SJCRH30 (cell line): ENCODE data around the gene CENPO. TPM values are rescaled to one million over a fixed set of nuclear protein-coding genes. Genes with fewer than 3 reads are reported as not detected.
"Not testable (repeated sequence)": the region's sequence is repeated elsewhere in the genome, so short reads cannot be mapped to it uniquely, and the experiment has no call there.

Experiments used
- DNase-seq, 2 experiments: peaks; one replicate each; pipeline ENCODE4 v3.0.0-alpha.2; 2015 to 2020
- H3K27ac ChIP-seq: fragments of 250-450 bp; sonication (Bioruptor Pico); 2 replicates; pipeline ENCODE4 v1.5.1; 2020; ENCODE audit warnings: mild to moderate bottlenecking, moderate library complexity
- H3K27me3 ChIP-seq: fragments of 250-450 bp; sonication (Bioruptor Pico); 2 replicates; pipeline ENCODE4 v1.5.1; 2020; ENCODE audit warnings: mild to moderate bottlenecking, moderate library complexity
- H3K36me3 ChIP-seq: fragments of 250-450 bp; sonication (Bioruptor Pico); 2 replicates; pipeline ENCODE4 v1.5.1; 2020; ENCODE audit warnings: mild to moderate bottlenecking, moderate library complexity
- H3K4me1 ChIP-seq: fragments of 250-450 bp; sonication (Bioruptor Pico); 2 replicates; pipeline ENCODE4 v1.5.1; 2020; ENCODE audit warnings: mild to moderate bottlenecking, moderate library complexity
- H3K4me3 ChIP-seq: fragments of 250-450 bp; sonication (Bioruptor Pico); 2 replicates; pipeline ENCODE4 v1.5.1; 2020; ENCODE audit warnings: mild to moderate bottlenecking, moderate library complexity
- H3K9me3 ChIP-seq: fragments of 250-450 bp; sonication (Bioruptor Pico); replicated peaks from 2 replicates; pipeline ENCODE4 v1.5.1; 2020; ENCODE audit warnings: mild to moderate bottlenecking, moderate library complexity
- total RNA-seq: library from RNA; depleted of rRNA; stranded (reverse); fragments of >200 nt; shearing (Covaris generic); gene quantifications from 2 replicates; pipeline ENCODE4 v1.2.3, GENCODE V29; 2014

The CENPO gene
- total RNA-seq, 1 experiment from 2014 or later = 129 TPM

DNA sequence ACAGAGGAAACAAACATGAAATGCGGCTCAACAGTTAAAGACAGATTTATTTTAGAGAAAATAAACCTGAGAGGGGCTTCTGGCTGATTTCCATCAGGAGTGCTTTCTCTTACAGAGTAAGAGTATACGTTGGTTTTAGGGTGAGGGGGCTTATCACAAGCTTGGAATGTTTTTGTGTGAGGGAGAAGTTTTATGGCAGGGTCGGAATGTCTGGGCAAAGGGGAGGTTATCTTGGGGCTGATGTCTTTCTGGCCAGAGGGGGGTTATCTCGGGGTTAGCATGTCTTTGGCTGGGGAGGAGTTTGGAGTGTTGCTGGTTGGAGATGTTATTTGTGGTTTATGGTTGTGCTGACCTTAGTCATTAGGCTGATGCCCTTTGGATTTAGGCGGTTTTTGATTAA, 22.2 kb upstream of the CENPO start:
- Histone ChIP-seq H3K27me3 (no peaks in the 10 kb centered on the region), H3K4me3 (no peak overlapping the region), H3K36me3 (peaks cover 52% of the 10 kb centered on the region), H3K27ac (no peak overlapping the region), H3K4me1 (peaks cover 10% of the 10 kb centered on the region), H3K9me3 (no peaks in the 10 kb centered on the region)
- no peak for DNase-seq

- Histone ChIP-seq H3K9me3 (no peaks in the 10 kb centered on the region), H3K27me3 (no peaks in the 10 kb centered on the region), H3K4me3 (no peak overlapping the region), H3K27ac (no peak overlapping the region), H3K36me3 (peaks cover 45% of the 10 kb centered on the region), H3K4me1 (peaks cover 10% of the 10 kb centered on the region)
- peak in 1 of 2 experiments; percentile 40 for DNase-seq
Observed at GRCh38 chr2:24771764-24772586, 21.2 kb upstream of the CENPO start.

- DNase-seq = no peak
- H3K4me1 ChIP-seq = peaks cover 10% of the 10 kb centered on the region
- no peak overlapping the region for H3K27ac ChIP-seq
- H3K27me3 ChIP-seq = no peaks in the 10 kb centered on the region
- H3K9me3 ChIP-seq = no peaks in the 10 kb centered on the region
- no peak overlapping the region for H3K4me3 ChIP-seq
- H3K36me3 ChIP-seq = peaks cover 22% of the 10 kb centered on the region
Observed at GRCh38 chr2:24774373-24774772, 18.9 kb upstream of the CENPO start.

- H3K9me3 ChIP-seq = peaks cover 7% of the 10 kb centered on the region
- no peaks in the 10 kb centered on the region for H3K36me3 ChIP-seq
- no peaks in the 10 kb centered on the region for H3K27me3 ChIP-seq
- H3K4me3 ChIP-seq = no peak overlapping the region
- DNase-seq = no peak
- H3K4me1 ChIP-seq = no peaks in the 10 kb centered on the region
- no peak overlapping the region for H3K27ac ChIP-seq
Observed at GRCh38 chr2:24779116-24779515, 14.1 kb upstream of the CENPO start.

DNA sequence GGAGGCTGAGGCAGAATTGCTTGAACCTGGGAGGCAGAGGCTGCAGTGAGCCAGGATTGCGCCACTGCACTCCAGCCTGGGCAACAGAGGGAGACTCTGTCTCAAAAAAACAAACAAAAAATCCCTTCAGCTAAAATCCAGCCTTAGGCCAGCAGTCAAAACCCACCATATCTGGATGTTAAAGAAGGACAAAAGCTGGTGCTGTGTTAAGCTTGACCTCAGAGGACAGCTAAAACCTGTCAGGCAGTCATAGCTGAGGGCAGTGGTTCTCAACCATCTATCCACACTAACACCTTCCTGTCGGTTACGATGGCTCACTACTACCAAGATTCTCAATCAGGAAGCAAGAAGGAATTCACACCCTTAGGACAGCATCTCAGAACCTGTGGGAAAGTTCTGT, 9.6 kb upstream of the CENPO start:
- H3K27me3 ChIP-seq = no peaks in the 10 kb centered on the region
- H3K4me3 ChIP-seq = no peak overlapping the region
- H3K4me1 ChIP-seq = peaks cover 6% of the 10 kb centered on the region
- no peaks in the 10 kb centered on the region for H3K36me3 ChIP-seq
- peaks cover 7% of the 10 kb centered on the region for H3K9me3 ChIP-seq
- H3K27ac ChIP-seq = no peak overlapping the region
- DNase-seq = no peak

DNA sequence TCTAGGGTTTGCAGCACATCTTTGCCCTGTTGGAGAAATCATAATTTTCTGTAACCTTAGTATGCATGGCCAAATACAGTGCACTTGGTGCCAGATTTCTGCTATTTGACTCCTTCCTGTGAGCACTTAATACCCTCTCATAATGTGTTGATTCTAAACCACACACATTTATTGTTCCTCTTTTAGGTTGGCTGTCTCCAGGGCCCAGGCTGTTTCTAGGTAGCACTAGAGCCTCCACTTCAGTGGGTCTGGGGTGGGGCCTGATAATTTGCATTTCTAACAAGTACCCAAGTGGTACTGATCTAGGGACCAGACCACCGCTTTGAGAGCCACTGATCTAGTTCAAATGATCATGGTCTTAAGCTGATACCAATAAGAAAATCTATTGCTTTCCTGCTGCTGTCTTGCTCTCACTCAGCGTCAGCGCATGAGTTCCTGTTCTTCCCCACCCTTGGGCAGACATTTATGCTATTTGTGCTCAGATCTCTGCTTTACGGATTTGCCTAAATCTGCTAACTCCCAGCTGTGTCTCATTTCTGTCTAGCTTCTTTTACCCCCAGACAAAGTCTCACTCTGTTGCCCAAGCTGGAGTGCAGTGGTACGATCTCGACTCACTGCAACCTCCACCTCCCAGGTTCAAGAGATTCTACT, 7.4 kb upstream of the CENPO start:
- Histone ChIP-seq H3K4me1 (peaks cover 6% of the 10 kb centered on the region), H3K4me3 (no peak overlapping the region), H3K27ac (no peak overlapping the region), H3K9me3 (peaks cover 5% of the 10 kb centered on the region), H3K36me3 (peaks cover 2% of the 10 kb centered on the region; the same call in 1 of the 2 replicates), H3K27me3 (no peaks in the 10 kb centered on the region)
- DNase-seq = peak in 1 of 2 experiments; percentile 42

DNA sequence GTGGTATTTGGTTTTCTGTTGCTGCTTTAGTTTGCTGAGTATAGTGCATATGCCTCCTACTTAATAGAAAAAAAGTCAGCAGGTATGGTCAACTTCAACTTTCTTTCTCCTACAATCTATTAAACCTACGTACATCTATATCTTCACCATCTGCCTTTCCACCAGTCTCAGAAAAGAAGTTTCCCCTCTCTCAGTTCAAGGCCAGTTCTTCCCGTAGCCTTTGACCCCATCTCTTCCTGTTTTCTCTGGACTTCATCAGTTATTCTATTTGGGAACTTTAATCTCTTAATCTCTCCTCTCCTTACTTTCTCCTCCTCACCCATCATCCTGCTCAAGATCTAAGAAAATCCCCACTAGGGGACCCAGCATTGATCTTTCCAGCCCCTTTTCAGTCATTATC, 5.7 kb upstream of the CENPO start:
- no peaks in the 10 kb centered on the region for H3K27me3 ChIP-seq
- H3K27ac ChIP-seq = no peak overlapping the region
- peaks cover 2% of the 10 kb centered on the region; the same call in 1 of the 2 replicates for H3K36me3 ChIP-seq
- no peak overlapping the region for H3K4me3 ChIP-seq
- peaks cover under 1% of the 10 kb centered on the region for H3K9me3 ChIP-seq
- H3K4me1 ChIP-seq = peaks cover 6% of the 10 kb centered on the region
- DNase-seq = no peak

- no peaks in the 10 kb centered on the region for H3K27me3 ChIP-seq
- peaks cover 2% of the 10 kb centered on the region; the same call in 1 of the 2 replicates for H3K36me3 ChIP-seq
- no peak for DNase-seq
- no peaks in the 10 kb centered on the region; the same call in 1 of the 2 replicates for H3K9me3 ChIP-seq
- H3K27ac ChIP-seq = no peak overlapping the region
- peaks cover 6% of the 10 kb centered on the region for H3K4me1 ChIP-seq
- H3K4me3 ChIP-seq = no peak overlapping the region
Observed at GRCh38 chr2:24788816-24789215, 4.4 kb upstream of the CENPO start.

DNA sequence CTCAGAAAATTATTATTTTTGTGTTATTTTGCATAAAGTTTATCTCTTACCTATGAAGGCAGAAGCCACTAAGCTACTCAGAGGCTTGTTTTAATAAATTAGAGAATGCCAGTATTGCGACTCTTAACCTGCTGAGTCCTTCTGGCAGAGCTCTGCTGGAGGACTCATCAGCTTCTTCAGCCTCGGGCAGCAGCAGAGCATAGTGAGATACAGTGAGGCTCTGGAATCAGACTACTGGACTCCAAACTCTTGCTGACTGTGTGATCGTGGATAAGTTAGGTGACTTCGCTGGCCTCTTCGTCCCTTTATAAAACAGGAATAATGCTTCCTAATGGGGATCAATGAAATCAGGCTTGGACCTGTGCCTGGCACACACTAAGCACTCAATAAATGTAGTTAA, 1.8 kb upstream of the CENPO start:
- H3K4me1 ChIP-seq = peaks cover 4% of the 10 kb centered on the region
- no peak for DNase-seq
- no peak overlapping the region for H3K4me3 ChIP-seq
- no peaks in the 10 kb centered on the region for H3K27me3 ChIP-seq
- peaks cover 22% of the 10 kb centered on the region for H3K36me3 ChIP-seq
- H3K9me3 ChIP-seq = no peaks in the 10 kb centered on the region
- no peak overlapping the region for H3K27ac ChIP-seq

GRCh38 chr2:24792542-24792873, 717 bp upstream of the CENPO start:
- peaks cover 4% of the 10 kb centered on the region for H3K4me1 ChIP-seq
- DNase-seq = no peak
- H3K27ac ChIP-seq = peak overlapping the region; percentile 99
- peaks cover 33% of the 10 kb centered on the region for H3K36me3 ChIP-seq
- H3K27me3 ChIP-seq = no peaks in the 10 kb centered on the region
- H3K9me3 ChIP-seq = no peaks in the 10 kb centered on the region
- peak overlapping the region; percentile 97 for H3K4me3 ChIP-seq

DNA sequence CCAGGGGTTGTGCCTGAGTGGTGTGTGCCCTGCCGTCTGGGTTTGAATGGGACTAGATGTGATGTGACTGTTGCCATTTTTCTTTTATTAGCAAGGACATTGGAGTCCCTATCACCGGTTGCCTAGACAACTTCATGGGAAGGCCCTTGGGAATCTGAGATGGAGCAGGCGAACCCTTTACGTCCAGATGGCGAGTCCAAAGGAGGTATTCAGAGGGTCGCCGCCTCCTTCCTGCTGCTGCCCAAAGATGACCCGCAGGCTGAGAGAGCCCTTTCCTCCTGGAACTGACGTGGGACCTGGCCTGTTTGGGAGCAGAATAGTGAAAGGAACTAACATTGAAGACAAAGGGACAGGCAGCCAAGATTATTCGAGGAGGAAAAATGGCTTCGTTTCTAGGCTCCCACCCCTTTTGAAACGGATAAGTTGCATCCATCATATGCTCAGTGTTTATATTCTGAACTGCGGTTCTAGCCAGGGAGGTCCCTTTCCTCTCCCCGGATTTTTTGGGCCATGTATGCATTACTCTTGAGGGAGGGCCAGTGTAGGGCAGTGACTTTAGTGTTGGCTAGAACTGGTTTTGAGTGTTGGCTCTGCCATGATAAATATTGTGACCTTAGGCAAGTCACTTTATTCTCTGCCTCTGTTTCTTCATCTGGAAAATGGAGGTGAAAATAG, 673 bp downstream of the CENPO start:
- DNase-seq = peak; percentile 67 to 80

DNA sequence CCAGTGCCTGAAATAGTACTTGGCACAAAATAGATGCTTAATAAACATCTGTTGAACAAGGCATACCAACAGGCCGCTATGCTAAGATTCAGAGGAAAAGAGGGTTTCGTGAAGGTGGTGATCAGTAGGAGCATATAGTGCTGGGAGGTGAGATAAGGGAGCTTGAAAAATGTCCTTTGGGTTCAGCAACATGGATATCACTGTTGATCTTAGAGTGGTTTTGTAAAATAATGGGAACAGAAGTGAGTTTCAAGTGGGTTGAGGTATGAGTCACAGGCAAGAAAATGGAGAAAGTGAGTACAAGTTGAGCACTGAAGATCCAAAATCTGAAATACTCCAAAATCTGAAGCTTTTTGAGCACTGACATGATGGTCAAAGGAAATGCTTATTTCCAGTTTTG, 4.4 kb downstream of the CENPO start:
- no peak overlapping the region for H3K27ac ChIP-seq
- peaks cover 4% of the 10 kb centered on the region for H3K4me1 ChIP-seq
- H3K27me3 ChIP-seq = no peaks in the 10 kb centered on the region
- DNase-seq = no peak
- peaks cover 13% of the 10 kb centered on the region for H3K9me3 ChIP-seq
- H3K36me3 ChIP-seq = peaks cover 76% of the 10 kb centered on the region
- H3K4me3 ChIP-seq = no peak overlapping the region

More for the DNA sequence above, 673 bp downstream of the CENPO start:
- Histone ChIP-seq H3K4me1 (peaks cover 4% of the 10 kb centered on the region), H3K36me3 (peaks cover 43% of the 10 kb centered on the region), H3K9me3 (no peaks in the 10 kb centered on the region), H3K4me3 (peak overlapping the region; percentile 97), H3K27me3 (no peaks in the 10 kb centered on the region), H3K27ac (peak overlapping the region; percentile 99)

DNA sequence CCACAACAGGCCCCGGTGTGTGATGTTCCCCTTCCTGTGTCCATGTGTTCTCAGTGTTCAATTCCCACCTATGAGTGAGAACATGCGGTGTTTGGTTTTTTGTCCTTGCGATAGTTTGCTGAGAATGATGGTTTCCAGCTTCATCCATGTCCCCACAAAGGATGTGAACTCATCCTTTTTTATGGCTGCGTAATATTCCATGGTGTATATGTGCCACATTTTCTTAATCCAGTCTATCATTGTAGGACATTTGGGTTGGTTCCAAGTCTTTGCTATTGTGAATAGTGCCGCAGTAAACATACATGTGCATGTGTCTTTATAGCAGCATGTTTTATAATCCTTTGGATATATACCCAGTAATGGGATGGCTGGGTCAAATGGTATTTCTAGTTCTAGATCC, 7.3 kb downstream of the CENPO start:
- H3K4me1 ChIP-seq, H3K27me3 ChIP-seq, DNase-seq, H3K4me3 ChIP-seq, H3K27ac ChIP-seq: not testable (repeated sequence)
- Histone ChIP-seq H3K9me3 (peaks cover 17% of the 10 kb centered on the region), H3K36me3 (peaks cover 83% of the 10 kb centered on the region)

DNA sequence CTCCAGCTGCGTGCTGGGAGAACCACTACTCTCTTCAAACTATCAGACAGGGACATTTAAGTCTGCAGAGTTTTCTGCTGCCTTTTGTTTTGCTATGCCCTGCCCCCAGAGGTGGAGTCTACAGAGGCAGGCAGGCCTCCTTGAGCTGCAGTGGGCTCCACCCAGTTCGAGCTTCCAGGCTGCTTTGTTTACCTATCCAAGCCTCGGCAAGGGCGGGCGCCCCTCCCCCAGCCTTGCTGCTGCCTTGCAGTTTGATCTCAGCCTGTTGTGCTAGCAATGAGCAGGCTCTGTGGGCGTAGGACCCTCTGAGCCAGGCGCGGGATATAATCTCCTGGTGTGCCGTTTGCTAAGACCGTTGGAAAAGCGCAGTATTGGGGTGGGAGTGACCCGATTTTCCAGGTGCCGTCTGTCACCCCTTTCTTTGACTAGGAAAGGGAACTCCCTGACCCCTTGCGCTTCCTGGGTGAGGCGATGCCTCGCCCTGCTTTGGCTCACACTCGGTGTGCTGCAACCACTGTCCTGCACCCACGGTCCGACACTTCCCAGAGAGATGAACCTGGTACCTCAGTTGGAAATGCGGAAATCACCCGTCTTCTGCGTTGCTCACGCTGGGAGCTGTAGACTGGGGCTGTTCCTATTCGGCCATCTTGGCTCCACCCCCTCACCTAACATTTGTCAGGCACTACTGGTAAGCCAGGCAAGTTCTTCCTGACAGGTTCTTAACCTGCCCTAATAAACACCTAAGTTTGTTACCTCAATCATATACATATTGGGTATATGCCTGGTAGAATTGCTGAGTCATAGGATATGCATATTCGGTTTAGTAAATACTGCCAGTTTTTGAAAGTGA, 12.8 kb downstream of the CENPO start:
- not testable (repeated sequence) for DNase-seq, H3K27me3 ChIP-seq, H3K4me1 ChIP-seq, H3K27ac ChIP-seq, H3K4me3 ChIP-seq
- peaks cover 13% of the 10 kb centered on the region for H3K9me3 ChIP-seq
- H3K36me3 ChIP-seq = peaks cover 75% of the 10 kb centered on the region
